Measurements from ENCODE around the gene FLAD1.

GRCh38 chr1:155011004-155011416, 27.9 kb downstream of the FLAD1 start:
- TF ChIP-seq CTCF (IDR thresholded peaks at IDR 0.05) (no peak), POLR2AphosphoS5 (IDR thresholded peaks at IDR 0.05) (no peak)

Measured in gastroesophageal sphincter (tissue), 3 donors.